Aortic smooth muscle cell (primary cell): ENCODE results near the gene TTF1. TPM values are rescaled to one million over a fixed set of nuclear protein-coding genes. Genes with fewer than 3 reads are reported as not detected.

Experiments used
- total RNA-seq: library from RNA; depleted of rRNA; stranded (reverse); fragments of >200 nt; gene quantifications from 2 replicates; pipeline ENCODE4 v1.2.3, GENCODE V29; 2014

The TTF1 gene, protein sequence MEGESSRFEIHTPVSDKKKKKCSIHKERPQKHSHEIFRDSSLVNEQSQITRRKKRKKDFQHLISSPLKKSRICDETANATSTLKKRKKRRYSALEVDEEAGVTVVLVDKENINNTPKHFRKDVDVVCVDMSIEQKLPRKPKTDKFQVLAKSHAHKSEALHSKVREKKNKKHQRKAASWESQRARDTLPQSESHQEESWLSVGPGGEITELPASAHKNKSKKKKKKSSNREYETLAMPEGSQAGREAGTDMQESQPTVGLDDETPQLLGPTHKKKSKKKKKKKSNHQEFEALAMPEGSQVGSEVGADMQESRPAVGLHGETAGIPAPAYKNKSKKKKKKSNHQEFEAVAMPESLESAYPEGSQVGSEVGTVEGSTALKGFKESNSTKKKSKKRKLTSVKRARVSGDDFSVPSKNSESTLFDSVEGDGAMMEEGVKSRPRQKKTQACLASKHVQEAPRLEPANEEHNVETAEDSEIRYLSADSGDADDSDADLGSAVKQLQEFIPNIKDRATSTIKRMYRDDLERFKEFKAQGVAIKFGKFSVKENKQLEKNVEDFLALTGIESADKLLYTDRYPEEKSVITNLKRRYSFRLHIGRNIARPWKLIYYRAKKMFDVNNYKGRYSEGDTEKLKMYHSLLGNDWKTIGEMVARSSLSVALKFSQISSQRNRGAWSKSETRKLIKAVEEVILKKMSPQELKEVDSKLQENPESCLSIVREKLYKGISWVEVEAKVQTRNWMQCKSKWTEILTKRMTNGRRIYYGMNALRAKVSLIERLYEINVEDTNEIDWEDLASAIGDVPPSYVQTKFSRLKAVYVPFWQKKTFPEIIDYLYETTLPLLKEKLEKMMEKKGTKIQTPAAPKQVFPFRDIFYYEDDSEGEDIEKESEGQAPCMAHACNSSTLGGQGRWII
- 9.4 and 9.6 TPM in 2 replicates for total RNA-seq

DNA sequence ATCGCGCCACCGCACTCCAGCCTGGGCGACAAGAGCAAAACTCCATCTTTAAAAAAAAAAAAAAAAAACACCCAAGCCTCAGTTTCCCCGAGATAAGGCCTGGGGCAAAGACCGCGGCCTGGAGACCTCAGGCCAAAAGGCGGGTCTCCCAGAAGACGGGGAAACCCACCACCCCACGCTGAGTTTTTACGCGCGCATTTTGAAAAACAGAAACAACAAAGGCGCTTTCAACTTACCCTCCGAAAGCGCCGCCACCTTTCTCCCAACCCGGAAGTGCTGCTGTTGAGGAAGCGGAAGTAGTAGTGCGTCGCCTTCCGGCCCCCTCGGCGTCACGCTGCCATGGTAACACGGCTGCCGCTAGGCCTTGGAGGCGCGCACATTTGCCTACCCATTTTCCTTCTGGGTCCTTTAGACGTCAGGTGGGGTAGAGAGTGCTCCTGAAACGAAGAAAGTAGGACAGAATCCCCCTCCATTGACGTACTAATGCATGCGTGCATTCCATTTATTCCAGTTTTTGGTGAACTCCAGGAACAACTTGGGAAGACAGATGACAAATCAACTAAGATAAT, at the start of gene TTF1:
Gene TTF1, minus strand, starts transcription at position 287 of the 569 bp plus-strand sequence. CDS start 4,019 bp downstream, outside the sequence.

DNA sequence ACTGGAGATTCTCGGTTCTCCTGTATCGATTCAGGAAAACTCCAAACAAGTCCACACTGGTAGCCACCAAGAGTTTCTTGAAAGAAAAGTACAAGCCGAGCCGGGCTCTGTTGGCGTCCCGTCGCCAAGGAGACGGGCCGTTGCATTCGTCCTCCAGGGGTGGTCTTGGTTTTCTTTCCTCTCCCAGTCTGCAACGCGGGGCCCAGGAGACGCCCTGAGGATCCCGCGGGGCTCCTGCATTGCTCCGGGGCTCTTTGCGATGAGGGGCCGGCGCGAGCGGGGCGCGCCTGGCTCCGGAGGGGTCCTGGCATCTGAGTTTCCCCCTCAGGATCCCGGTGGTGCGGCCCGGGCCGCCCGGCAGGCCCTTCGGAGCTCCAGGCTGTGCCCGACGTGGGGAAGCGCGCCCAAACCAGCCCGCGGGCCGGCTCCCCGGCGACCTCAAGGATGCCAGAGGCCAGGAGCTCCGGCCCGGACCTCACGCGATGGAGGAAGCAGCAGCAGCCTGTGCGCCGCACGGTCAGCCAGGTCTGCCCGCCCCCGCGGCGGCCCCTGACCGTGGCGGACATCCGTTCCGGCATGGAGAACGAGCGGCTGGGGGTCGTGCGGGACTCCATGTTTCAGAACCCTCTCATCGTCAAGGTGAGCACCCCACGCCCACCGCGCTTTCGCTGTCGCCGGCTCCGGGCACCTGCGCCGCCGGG, 3.3 kb upstream of the TTF1 start, which contains the start of gene CFAP77:
Gene CFAP77, plus strand, starts transcription at position 384 of the 701 bp plus-strand sequence. Its CDS starts 61 bp downstream, at position 445.

DNA sequence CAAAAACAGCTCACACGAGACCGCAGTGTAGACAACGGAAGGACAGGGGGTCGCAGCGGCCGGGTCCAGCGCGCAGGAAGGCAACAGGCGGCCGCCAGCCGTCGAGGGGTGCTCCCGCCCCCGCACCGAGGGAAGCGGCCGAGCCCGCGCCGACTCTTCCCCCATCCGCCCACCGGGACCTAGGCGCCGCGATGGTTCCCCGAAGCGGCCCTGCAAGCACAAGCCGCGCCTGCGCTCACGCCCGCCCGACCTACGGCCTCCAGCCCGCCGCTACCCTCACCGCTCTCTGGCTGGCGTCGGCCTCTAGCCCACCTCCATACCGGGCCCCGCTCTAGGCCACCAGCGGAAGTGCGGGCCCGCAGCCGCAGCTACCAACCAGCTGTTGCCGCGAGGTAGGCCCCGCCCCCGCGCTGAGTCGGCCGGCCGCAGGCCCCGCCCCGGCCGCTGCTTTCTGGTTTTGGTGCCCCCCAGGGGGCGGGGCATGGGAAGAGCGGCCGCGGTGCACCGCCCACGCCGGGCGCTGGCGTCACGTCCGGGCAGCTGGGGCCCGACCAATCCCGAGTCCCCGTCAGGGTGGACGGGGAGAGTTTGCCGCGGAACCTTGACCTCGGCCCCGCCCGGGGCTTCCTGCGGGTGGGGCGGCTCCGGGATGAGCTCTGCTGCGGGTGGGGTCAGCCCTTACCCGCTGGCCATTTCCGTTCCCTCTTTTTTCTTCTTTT, 51.8 kb downstream of the TTF1 start, which contains the start of gene SETX:
Gene SETX, minus strand, starts transcription at position 350 of the 719 bp plus-strand sequence. CDS start 5,558 bp downstream, outside the sequence.

Other genes with a start within 250 kb of the TTF1 start
- 1.6 and 4.2 TPM in 2 replicates for gene NTNG2, start 244.8 kb downstream of the TTF1 start, total RNA-seq
- gene SETX, start 51.9 kb downstream of the TTF1 start, total RNA-seq: 72.7 and 78.9 TPM in 2 replicates
- gene CFAP77, start 3.4 kb upstream of the TTF1 start, total RNA-seq: not detected in 2 replicates
- gene BARHL1, start 175.8 kb upstream of the TTF1 start, total RNA-seq: not detected in 2 replicates